ENCODE data around the gene PEX14. TPM values are rescaled to one million over a fixed set of nuclear protein-coding genes. Genes with fewer than 3 reads are reported as not detected.

PEX14 gene
- polyA plus RNA-seq, 2 donors: 15.4 to 15.7 TPM

- Histone ChIP-seq H3K27me3 (ENCODE audit: control insufficient read depth in 1 of 2, insufficient read depth in 2 of 2, low read length in 2 of 2) (no peaks in the 10 kb centered on the region), H3K4me3 (ENCODE audit: low read depth in 1 of 2, low read length in 2 of 2) (no peak overlapping the region), H3K9me3 (ENCODE audit: control insufficient read depth in 2 of 2, insufficient read depth in 1 of 2, low read depth in 1 of 2, low read length in 1 of 2) (no peaks in the 10 kb centered on the region), H3K27ac (ENCODE audit: low read depth in 2 of 2, low read length in 1 of 2) (no peak overlapping the region), H3K36me3 (ENCODE audit: control insufficient read depth in 2 of 2, insufficient read depth in 2 of 2, low read length in 1 of 2) (peaks cover 7 to 52% of the 10 kb centered on the region in 2 donors), H3K4me1 (ENCODE audit: control insufficient read depth in 2 of 2, insufficient read depth in 2 of 2, low read length in 1 of 2) (peaks cover 4 to 5% of the 10 kb centered on the region in 2 donors)
- WGBS, 2 donors: 58 to 69% methylated on average over 11 of the region's 11 CpGs
Measured at GRCh38 chr1:10651793-10652192, 177.0 kb downstream of the PEX14 start.

DNA sequence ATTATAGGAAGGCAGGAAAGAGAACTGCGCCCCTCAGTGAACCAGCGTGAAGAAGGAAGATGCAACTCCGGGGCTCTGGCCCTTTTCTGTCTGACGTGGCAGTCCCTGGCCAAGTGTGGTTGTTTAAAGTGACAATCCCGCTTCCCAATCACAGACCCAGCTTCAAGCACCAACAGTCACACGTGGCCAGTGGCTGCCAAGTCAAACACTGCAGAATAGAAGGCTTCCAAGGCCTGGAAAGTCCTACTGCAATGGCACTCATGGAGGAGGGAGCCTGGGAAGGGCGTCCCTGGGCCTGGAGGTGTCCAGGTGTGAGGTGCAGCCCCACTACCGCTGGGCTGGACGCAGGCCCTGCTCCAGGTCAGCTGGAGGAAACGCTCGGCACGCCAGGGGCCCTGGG is 177.9 kb downstream of the PEX14 start:
- H3K4me3 ChIP-seq (ENCODE audit: low read depth in 1 of 2, low read length in 2 of 2): no peak overlapping the region
- H3K4me1 ChIP-seq (ENCODE audit: control insufficient read depth in 2 of 2, insufficient read depth in 2 of 2, low read length in 1 of 2): peaks cover under 1 to 5% of the 10 kb centered on the region in 2 donors
- H3K27me3 ChIP-seq (ENCODE audit: control insufficient read depth in 1 of 2, insufficient read depth in 2 of 2, low read length in 2 of 2): no peaks in the 10 kb centered on the region
- H3K27ac ChIP-seq (ENCODE audit: low read depth in 2 of 2, low read length in 1 of 2): no peak overlapping the region
- H3K9me3 ChIP-seq (ENCODE audit: control insufficient read depth in 2 of 2, insufficient read depth in 1 of 2, low read depth in 1 of 2, low read length in 1 of 2): no peaks in the 10 kb centered on the region
- 86% methylated on average over 12 of the region's 12 CpGs for WGBS, 2 donors
- H3K36me3 ChIP-seq (ENCODE audit: control insufficient read depth in 2 of 2, insufficient read depth in 2 of 2, low read length in 1 of 2): peaks cover 7 to 52% of the 10 kb centered on the region in 2 donors

GRCh38 chr1:10653370-10654125 is 178.8 kb downstream of the PEX14 start:
- H3K9me3 ChIP-seq (ENCODE audit: control insufficient read depth in 2 of 2, insufficient read depth in 1 of 2, low read depth in 1 of 2, low read length in 1 of 2): no peaks in the 10 kb centered on the region
- H3K27ac ChIP-seq (ENCODE audit: low read depth in 2 of 2, low read length in 1 of 2): no peak overlapping the region

DNA sequence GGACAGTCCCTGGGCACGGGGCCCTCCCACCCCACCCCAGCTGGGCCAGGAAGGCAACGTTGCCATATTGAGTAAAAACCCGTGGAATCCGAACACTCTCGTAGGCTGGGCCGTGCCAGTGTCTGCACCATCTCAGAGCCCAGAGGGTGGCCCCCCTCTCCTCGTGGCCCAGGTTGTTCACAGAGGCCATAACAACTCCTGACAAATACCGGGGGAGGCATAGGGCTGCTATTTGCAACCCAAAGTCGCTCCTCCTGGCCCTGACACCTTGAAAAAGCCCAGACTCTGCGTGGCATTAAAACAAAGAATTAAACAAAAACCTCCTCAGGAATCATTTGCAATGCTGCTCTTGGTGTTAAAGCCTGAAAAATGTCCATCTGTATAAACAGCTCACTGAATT is 180.3 kb downstream of the PEX14 start:
- H3K4me1 ChIP-seq (ENCODE audit: control insufficient read depth in 2 of 2, insufficient read depth in 2 of 2, low read length in 1 of 2): peaks cover 0 to 5% of the 10 kb centered on the region in 2 donors
- whole genome bisulfite sequencing, 2 donors: 80 to 82% methylated on average over 10 of the region's 10 CpGs
- no peak overlapping the region for H3K27ac ChIP-seq (ENCODE audit: low read depth in 2 of 2, low read length in 1 of 2)
- peaks cover 14 to 62% of the 10 kb centered on the region in 2 donors for H3K36me3 ChIP-seq (ENCODE audit: control insufficient read depth in 2 of 2, insufficient read depth in 2 of 2, low read length in 1 of 2)
- H3K9me3 ChIP-seq (ENCODE audit: control insufficient read depth in 2 of 2, insufficient read depth in 1 of 2, low read depth in 1 of 2, low read length in 1 of 2): no peaks in the 10 kb centered on the region
- no peak overlapping the region for H3K4me3 ChIP-seq (ENCODE audit: low read depth in 1 of 2, low read length in 2 of 2)
- no peaks in the 10 kb centered on the region for H3K27me3 ChIP-seq (ENCODE audit: control insufficient read depth in 1 of 2, insufficient read depth in 2 of 2, low read length in 2 of 2)

More at GRCh38 chr1:10653370-10654125, 178.8 kb downstream of the PEX14 start:
- Histone ChIP-seq H3K4me1 (ENCODE audit: control insufficient read depth in 2 of 2, insufficient read depth in 2 of 2, low read length in 1 of 2) (peaks cover 0 to 5% of the 10 kb centered on the region in 2 donors), H3K36me3 (ENCODE audit: control insufficient read depth in 2 of 2, insufficient read depth in 2 of 2, low read length in 1 of 2) (peaks cover 7 to 52% of the 10 kb centered on the region in 2 donors), H3K27me3 (ENCODE audit: control insufficient read depth in 1 of 2, insufficient read depth in 2 of 2, low read length in 2 of 2) (no peaks in the 10 kb centered on the region), H3K4me3 (ENCODE audit: low read depth in 1 of 2, low read length in 2 of 2) (no peak overlapping the region)
- 89 to 92% methylated on average over 41 of the region's 41 CpGs for WGBS, 2 donors

DNA sequence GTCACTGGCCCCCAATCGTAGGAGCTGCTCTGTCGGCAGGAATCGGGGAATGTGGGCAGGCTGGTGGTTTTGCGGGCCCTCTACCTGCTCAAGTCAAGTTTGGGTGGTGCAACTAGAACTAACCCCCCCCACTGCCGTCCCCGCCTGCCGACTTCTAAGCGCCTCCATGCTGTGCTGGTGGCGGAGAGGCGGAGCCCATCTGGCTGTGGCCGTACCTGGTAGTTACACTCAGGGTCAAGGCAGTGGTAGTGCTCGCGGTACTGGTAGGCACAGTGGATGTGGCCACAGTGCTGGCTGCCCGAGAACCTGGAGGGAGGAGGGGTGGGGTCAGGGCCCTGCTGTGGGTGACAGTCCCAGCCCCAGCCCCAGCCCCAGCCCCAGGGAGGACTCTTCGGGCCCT is 181.7 kb downstream of the PEX14 start:
- Histone ChIP-seq H3K36me3 (ENCODE audit: control insufficient read depth in 2 of 2, insufficient read depth in 2 of 2, low read length in 1 of 2) (peaks cover 14 to 64% of the 10 kb centered on the region in 2 donors), H3K9me3 (ENCODE audit: control insufficient read depth in 2 of 2, insufficient read depth in 1 of 2, low read depth in 1 of 2, low read length in 1 of 2) (no peaks in the 10 kb centered on the region), H3K27ac (ENCODE audit: low read depth in 2 of 2, low read length in 1 of 2) (no peak overlapping the region), H3K4me3 (ENCODE audit: low read depth in 1 of 2, low read length in 2 of 2) (no peak overlapping the region), H3K4me1 (ENCODE audit: control insufficient read depth in 2 of 2, insufficient read depth in 2 of 2, low read length in 1 of 2) (peaks cover 0 to 5% of the 10 kb centered on the region in 2 donors), H3K27me3 (ENCODE audit: control insufficient read depth in 1 of 2, insufficient read depth in 2 of 2, low read length in 2 of 2) (no peaks in the 10 kb centered on the region)
- WGBS, 2 donors: 92% methylated on average over 15 of the region's 15 CpGs

GRCh38 chr1:10657088-10657847 is 182.5 kb downstream of the PEX14 start:
- WGBS, 2 donors: 78 to 81% methylated on average over 29 of the region's 29 CpGs
- Histone ChIP-seq H3K27me3 (ENCODE audit: control insufficient read depth in 1 of 2, insufficient read depth in 2 of 2, low read length in 2 of 2) (no peaks in the 10 kb centered on the region), H3K4me3 (ENCODE audit: low read depth in 1 of 2, low read length in 2 of 2) (no peak overlapping the region), H3K27ac (ENCODE audit: low read depth in 2 of 2, low read length in 1 of 2) (peak overlapping the region in 1 of 2 donors; percentile 22), H3K4me1 (ENCODE audit: control insufficient read depth in 2 of 2, insufficient read depth in 2 of 2, low read length in 1 of 2) (peaks cover 0 to 5% of the 10 kb centered on the region in 2 donors), H3K36me3 (ENCODE audit: control insufficient read depth in 2 of 2, insufficient read depth in 2 of 2, low read length in 1 of 2) (peaks cover 14 to 61% of the 10 kb centered on the region in 2 donors), H3K9me3 (ENCODE audit: control insufficient read depth in 2 of 2, insufficient read depth in 1 of 2, low read depth in 1 of 2, low read length in 1 of 2) (no peaks in the 10 kb centered on the region)

- Histone ChIP-seq H3K27me3 (ENCODE audit: control insufficient read depth in 1 of 2, insufficient read depth in 2 of 2, low read length in 2 of 2) (no peaks in the 10 kb centered on the region), H3K4me3 (ENCODE audit: low read depth in 1 of 2, low read length in 2 of 2) (no peak overlapping the region), H3K9me3 (ENCODE audit: control insufficient read depth in 2 of 2, insufficient read depth in 1 of 2, low read depth in 1 of 2, low read length in 1 of 2) (no peaks in the 10 kb centered on the region), H3K27ac (ENCODE audit: low read depth in 2 of 2, low read length in 1 of 2) (no peak overlapping the region), H3K36me3 (ENCODE audit: control insufficient read depth in 2 of 2, insufficient read depth in 2 of 2, low read length in 1 of 2) (peaks cover 13 to 54% of the 10 kb centered on the region in 2 donors), H3K4me1 (ENCODE audit: control insufficient read depth in 2 of 2, insufficient read depth in 2 of 2, low read length in 1 of 2) (peaks cover 2 to 3% of the 10 kb centered on the region in 2 donors)
- 77 to 82% methylated on average over 19 of the region's 19 CpGs for WGBS, 2 donors
Measured at GRCh38 chr1:10658396-10659066, 183.8 kb downstream of the PEX14 start.

DNA sequence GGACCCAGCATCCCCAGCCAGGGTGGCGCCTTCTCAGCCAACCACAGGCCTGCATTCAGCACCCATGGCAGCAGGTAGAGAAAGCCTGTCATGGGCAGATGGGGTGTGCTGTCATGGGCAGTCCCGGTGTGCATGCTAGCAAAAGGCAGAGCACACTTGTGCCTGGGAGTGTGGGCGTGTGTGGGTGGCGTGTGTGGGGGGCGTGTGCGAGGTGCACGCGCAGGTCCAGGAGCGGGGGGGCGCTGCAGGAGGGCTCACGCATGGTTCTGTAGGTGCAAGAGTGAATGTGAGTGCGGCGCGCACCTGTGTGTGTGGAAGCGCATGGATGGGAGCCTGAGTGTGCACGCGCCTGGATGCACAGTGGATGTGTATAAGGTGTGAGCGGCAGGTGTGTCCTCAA is 184.5 kb downstream of the PEX14 start:
- peaks cover 2 to 3% of the 10 kb centered on the region in 2 donors for H3K4me1 ChIP-seq (ENCODE audit: control insufficient read depth in 2 of 2, insufficient read depth in 2 of 2, low read length in 1 of 2)
- no peak overlapping the region for H3K27ac ChIP-seq (ENCODE audit: low read depth in 2 of 2, low read length in 1 of 2)
- 92 to 95% methylated on average over 18 of the region's 18 CpGs for WGBS, 2 donors
- H3K27me3 ChIP-seq (ENCODE audit: control insufficient read depth in 1 of 2, insufficient read depth in 2 of 2, low read length in 2 of 2): no peaks in the 10 kb centered on the region
- peaks cover 8 to 52% of the 10 kb centered on the region in 2 donors for H3K36me3 ChIP-seq (ENCODE audit: control insufficient read depth in 2 of 2, insufficient read depth in 2 of 2, low read length in 1 of 2)
- no peaks in the 10 kb centered on the region for H3K9me3 ChIP-seq (ENCODE audit: control insufficient read depth in 2 of 2, insufficient read depth in 1 of 2, low read depth in 1 of 2, low read length in 1 of 2)
- no peak overlapping the region for H3K4me3 ChIP-seq (ENCODE audit: low read depth in 1 of 2, low read length in 2 of 2)
